ENCODE data around the gene CLDN8.
A peak's percentile ranks its signal among the peaks of the same experiment; 100 is the strongest.

The CLDN8 gene

DNA sequence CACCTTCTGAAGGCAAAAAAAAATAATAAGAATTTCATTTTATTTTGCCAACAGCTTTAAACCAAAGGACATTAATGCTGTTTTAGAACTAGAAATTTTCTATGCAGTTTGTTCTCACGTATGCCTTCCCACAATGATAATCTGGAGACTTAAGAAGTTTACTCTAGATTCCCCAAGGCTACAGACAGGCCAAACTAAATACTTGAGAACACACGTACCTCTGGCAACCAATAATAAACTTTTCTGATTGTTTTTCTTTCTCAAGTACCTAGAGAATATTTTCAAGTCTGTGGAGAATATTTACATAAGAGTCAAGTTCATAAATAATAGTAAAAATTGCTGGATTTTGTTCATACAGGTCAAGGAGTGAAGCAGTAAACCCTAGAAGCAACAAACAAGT is 15.9 kb downstream of the CLDN8 start:
- no peak for DNase-seq (ENCODE audit: low read depth)

GRCh38 chr21:30194701-30195299 is 21.1 kb downstream of the CLDN8 start:
- DNase-seq (ENCODE audit: low read depth), result peak; percentile 31

DNA sequence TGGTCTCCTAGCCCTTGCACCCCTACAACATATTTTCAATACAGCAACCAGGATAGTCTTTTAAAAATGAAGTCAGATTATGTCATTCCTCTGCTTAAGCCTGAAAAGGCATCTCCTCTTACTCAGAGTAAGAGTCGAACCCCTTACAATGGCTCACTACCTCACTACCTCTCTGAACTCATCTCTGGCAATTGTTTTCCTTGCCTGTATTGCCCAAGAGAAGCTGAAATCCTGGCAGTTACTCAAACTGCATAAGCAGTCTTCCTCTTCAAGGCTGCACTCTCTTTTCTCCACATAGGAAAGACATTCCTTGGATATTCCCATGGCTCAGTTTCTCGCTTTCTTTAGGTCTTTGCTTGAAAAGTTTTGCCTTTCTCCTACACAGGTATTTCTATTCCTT is 22.7 kb downstream of the CLDN8 start:
- DNase-seq (ENCODE audit: low read depth), result no peak

DNA sequence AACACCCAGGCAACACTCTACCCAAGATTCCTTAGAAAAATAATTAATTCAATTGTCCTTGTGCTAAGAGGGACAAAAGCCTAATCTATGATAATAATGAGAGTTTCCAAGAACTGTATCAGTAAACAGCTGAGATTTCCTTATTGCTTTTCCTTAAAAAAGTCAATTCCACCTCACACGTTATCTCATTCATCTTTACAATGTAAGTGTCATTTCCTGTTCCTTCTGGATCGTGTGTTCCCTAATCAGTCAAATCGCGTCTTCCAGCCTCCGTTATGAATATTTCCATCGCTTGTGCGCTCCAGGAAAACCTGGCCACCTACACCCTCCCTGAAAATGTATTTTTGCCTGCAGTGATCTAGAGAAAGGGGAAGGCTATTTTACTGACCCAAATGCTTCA is 25.3 kb downstream of the CLDN8 start:
- no peak for DNase-seq (ENCODE audit: low read depth)

DNA sequence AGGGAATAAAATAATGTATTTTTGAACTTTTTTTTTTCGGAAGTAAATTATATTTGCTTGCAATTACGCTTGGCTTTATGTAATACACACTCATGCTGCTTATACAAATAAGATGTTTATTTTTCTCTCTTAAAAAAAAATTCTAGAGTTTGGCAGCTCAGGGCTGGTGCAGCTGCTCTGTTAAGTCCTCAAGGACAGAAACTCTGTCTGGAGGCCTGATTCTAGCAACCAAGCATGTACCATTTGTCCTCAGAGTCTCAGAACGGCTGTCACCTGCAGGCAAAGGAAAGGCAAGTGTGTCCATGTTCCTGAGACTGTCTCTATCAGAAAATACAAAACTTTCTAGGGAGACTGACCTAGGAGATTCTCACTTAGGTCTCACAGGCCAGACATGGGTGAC is 26.1 kb downstream of the CLDN8 start:
- DNase-seq (ENCODE audit: low read depth), result no peak

- DNase-seq (ENCODE audit: low read depth), result no peak
Measured at GRCh38 chr21:30186242-30186641, 29.7 kb downstream of the CLDN8 start.

DNA sequence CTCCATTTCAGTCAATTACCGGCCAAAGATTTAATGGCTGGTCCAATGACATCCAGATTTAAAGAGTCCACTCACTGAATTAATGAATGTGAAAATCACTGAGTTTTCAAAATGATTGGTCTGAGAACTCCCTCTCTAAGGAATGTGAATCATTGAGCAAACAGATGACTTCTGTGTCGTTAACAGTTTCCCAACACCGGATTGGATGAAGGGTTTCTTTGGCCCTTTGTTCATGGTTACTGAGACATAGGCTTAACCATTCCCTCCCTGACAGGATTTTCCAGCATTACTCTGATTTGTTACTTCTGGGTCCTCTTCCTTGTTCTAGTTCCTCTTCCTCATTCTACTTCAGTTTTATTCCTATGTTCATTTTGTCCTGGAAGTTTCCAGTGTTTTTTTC is 47.8 kb downstream of the CLDN8 start:
- DNase-seq (ENCODE audit: low read depth), result no peak

GRCh38 chr21:30166705-30167104 is 49.2 kb downstream of the CLDN8 start, which contains the start of gene CLDN17:
CLDN17 (minus strand) TSS chr21:30166805; CDS start chr21:30166617, 188 bp downstream.
- DNase-seq (ENCODE audit: low read depth), result no peak

DNA sequence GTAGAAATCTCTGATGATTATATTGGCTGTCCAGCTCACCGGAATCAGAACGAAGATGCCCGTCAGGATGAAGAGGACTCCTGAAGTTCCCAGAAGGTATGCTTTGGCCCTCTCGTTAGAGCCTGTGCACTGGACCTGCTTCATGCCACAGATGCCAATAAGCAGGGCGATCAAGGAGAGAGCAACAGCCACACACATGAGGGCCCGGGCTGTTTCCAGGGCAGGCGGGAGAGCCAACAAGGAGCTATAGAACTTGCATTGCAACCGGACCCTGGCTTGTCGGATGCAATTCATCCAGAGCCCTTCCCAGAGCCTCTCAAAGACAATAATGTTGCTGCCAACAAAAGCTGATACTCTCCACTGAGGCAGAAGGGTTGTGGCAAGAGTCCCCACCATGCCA is 49.7 kb downstream of the CLDN8 start:
- DNase-seq (ENCODE audit: low read depth), result no peak

GRCh38 chr21:30164796-30165195 is 51.1 kb downstream of the CLDN8 start:
- DNase-seq (ENCODE audit: low read depth), result no peak
